HepG2 (cell line): Measurements from ENCODE around the gene TBRG4. TPM values are rescaled to one million over a fixed set of nuclear protein-coding genes. Genes with fewer than 3 reads are reported as not detected.

Experiments
- ATAC-seq: fragments of 200-7000 bp; cut with Tn5 transposase; 3 replicates; pipeline ENCODE4 v1.9.1; 2020; ENCODE audit warnings: mild to moderate bottlenecking, moderate library complexity
- BruUV-seq: library from RNA; stranded (reverse); fragments of 400-500 nt; replicated peaks from 2 replicates; lab custom pipeline; 2021; lab: Mats Ljungman, UMichigan
- CTCF ChIA-PET: fragments of 300-600 bp; formaldehyde crosslinking; extraction: SDS; loops from one replicate; lab custom pipeline; 2021; ENCODE audit warnings: low total read pairs, inconsistent platforms, low intra/inter-chr PET ratio; lab: Yijun Ruan, JAX
- POLR2A ChIA-PET: fragments of 350-600 bp; sonication (Branson Sonifier 250); formaldehyde crosslinking; loops from one replicate; lab custom pipeline; 2020; ENCODE audit warnings: antibody characterized with exemption, inconsistent platforms; lab: Yijun Ruan, JAX
- DNase-seq: peaks from one replicate; pipeline ENCODE4 v3.0.0-alpha.2; 2015; ENCODE audit warnings: low spot score
- FAIRE-seq: peaks from 3 replicates; lab custom pipeline; 2011; peaks lifted over from hg19 to GRCh38; lab: Jason Lieb, UNC
- H2AFZ ChIP-seq: one replicate; pipeline ENCODE4 v1.6.1; 2011; ENCODE audit warnings: low read length, inconsistent platforms
- H3K27ac ChIP-seq: fragments of 300-600 bp; 3 replicates; pipeline ENCODE4 v1.8.0; 2011; ENCODE audit warnings: mixed run types, mild to moderate bottlenecking, mixed read lengths, low read length, inconsistent platforms; ENCODE audit not compliant: insufficient read depth; ENCODE audit errors: extremely low read length
- H3K27me3 ChIP-seq, 2 experiments: fragments of 200-600 bp in 1 of 2; 2 replicates in 1 of 2; 3 replicates in 1 of 2; pipeline versions ENCODE4 v1.6.0 to v1.8.0; 2011; ENCODE audit warnings: low read length in 2 of 2, mild to moderate bottlenecking in 2 of 2, moderate library complexity in 2 of 2, inconsistent platforms in 1 of 2; ENCODE audit not compliant: insufficient read depth in 2 of 2, control insufficient read depth in 1 of 2
- H3K36me3 ChIP-seq, 2 experiments: fragments of 200-600 bp in 1 of 2; replicated peaks in 1 of 2; 2 replicates in 1 of 2; 3 replicates in 1 of 2; pipeline versions ENCODE4 v1.5.1 to v1.8.0; 2011; ENCODE audit warnings: low read length in 2 of 2, inconsistent platforms in 1 of 2; ENCODE audit not compliant: insufficient read depth in 2 of 2, control insufficient read depth in 1 of 2
- H3K4me1 ChIP-seq: 2 replicates; pipeline ENCODE4 v1.5.1; 2012; ENCODE audit warnings: low read length, inconsistent platforms; ENCODE audit not compliant: insufficient read depth
- H3K4me2 ChIP-seq: 2 replicates; pipeline ENCODE4 v1.6.0; 2011; ENCODE audit warnings: low read depth, low read length, inconsistent platforms
- H3K4me3 ChIP-seq, 3 experiments: fragments of 200-600 bp in 1 of 3; sonication (generic), shearing (Covaris generic) in 1 of 3; replicated peaks in 1 of 3; 2 replicates each; pipeline ENCODE4 v1.5.1; 2011 to 2016; ENCODE audit warnings: low read length in 3 of 3, inconsistent platforms in 2 of 3, low read depth in 2 of 3, mild to moderate bottlenecking in 2 of 3, control low read depth in 1 of 3, mixed read lengths in 1 of 3; ENCODE audit not compliant: insufficient read depth in 1 of 3
- H3K79me2 ChIP-seq: one replicate; pipeline ENCODE4 v1.6.1; 2011; ENCODE audit warnings: low read length, inconsistent platforms; ENCODE audit not compliant: insufficient read depth
- H3K9ac ChIP-seq: 2 replicates; pipeline ENCODE4 v1.6.0; 2011; ENCODE audit warnings: mild to moderate bottlenecking, low read depth, low read length, inconsistent platforms; ENCODE audit not compliant: insufficient read depth
- H3K9me3 ChIP-seq: 2 replicates; pipeline ENCODE4 v1.5.1; 2012; ENCODE audit warnings: mild to moderate bottlenecking, low read length
- H4K20me1 ChIP-seq: 2 replicates; pipeline ENCODE4 v1.6.0; 2011; ENCODE audit warnings: inconsistent platforms, mild to moderate bottlenecking, low read length, moderate library complexity; ENCODE audit not compliant: insufficient read depth
- CTCF ChIP-seq: sonication (generic); formaldehyde crosslinking; IDR thresholded peaks from 2 replicates; pipeline ENCODE4 v1.5.0; 2020; ENCODE audit warnings: mild to moderate bottlenecking, missing genetic modification reagents, moderate library complexity
- MAFK ChIP-seq, 2 experiments: IDR thresholded peaks in 1 of 2; conservative IDR thresholded peaks in 1 of 2; 2 replicates each; pipeline ENCODE4 v1.6.1; 2011; ENCODE audit warnings: improper control_type of control experiment in 2 of 2, low read length in 2 of 2
- MYPOP ChIP-seq: sonication (generic); formaldehyde crosslinking; IDR thresholded peaks from 2 replicates; pipeline ENCODE4 v1.8.1; 2023; ENCODE audit warnings: mild to moderate bottlenecking, moderate library complexity, missing genetic modification reagents
- NFE2 ChIP-seq: sonication (generic); formaldehyde crosslinking; IDR thresholded peaks from 2 replicates; pipeline ENCODE4 v1.4.0; 2020; ENCODE audit warnings: missing genetic modification reagents
- RNF219 ChIP-seq: sonication (generic); formaldehyde crosslinking; IDR thresholded peaks from 2 replicates; pipeline ENCODE4 v1.5.0; 2020; ENCODE audit warnings: mild to moderate bottlenecking, missing genetic modification reagents
- SIN3B ChIP-seq: fragments of 150-350 bp; IDR thresholded peaks from 2 replicates; pipeline ENCODE4 v1.6.1; 2014; ENCODE audit warnings: low read length
- STAG1 ChIP-seq: sonication (generic); formaldehyde crosslinking; IDR thresholded peaks from 2 replicates; pipeline ENCODE4 v1.4.0; 2020; ENCODE audit warnings: missing genetic modification reagents
- ZBTB33 ChIP-seq: sonication (generic); formaldehyde crosslinking; IDR thresholded peaks from 2 replicates; pipeline ENCODE4 v1.4.0; 2020; ENCODE audit warnings: missing genetic modification reagents
- WGBS: methylation state at CpG from one replicate; pipeline ENCODE4 v1.1.6; 2017; ENCODE audit warnings: low lambda C conversion rate; 5-methylcytosine and 5-hydroxymethylcytosine counted together
- in situ Hi-C: cut with HindIII; loops from 2 replicates; pipeline ENCODE4 v1.10.0; 2017; ENCODE audit warnings: low pct_unique_long_range_greater_than_20kb; ENCODE audit not compliant: extremely low pct_ligation_motif_present
- intact Hi-C: fragments of 100-400 bp; cut with micrococcal nuclease; formaldehyde crosslinking; loops from one replicate; pipeline ENCODE4 v1.10.0; 2022; ENCODE audit not compliant: unreplicated experiment
- polyA plus RNA-seq, 8 experiments: library from polyadenylated mRNA; depleted of rRNA in 3 of 8; stranded (reverse) in 7 of 8; unstranded in 1 of 8; fragments of >200 nt; fragmentation: Illumina TruSeq in 4 of 8; extraction: Trizol in 4 of 8; gene quantifications; 2 replicates each; pipeline versions ENCODE4 v1.2.1 to v1.2.3, GENCODE V29; 2011 to 2016; ENCODE audit warnings: low read depth in 4 of 8, missing spikeins in 1 of 8, mixed read lengths in 1 of 8; ENCODE audit not compliant: insufficient read depth in 1 of 8
- total RNA-seq, 5 experiments: library from RNA; depleted of rRNA; stranded (reverse); fragments of >200 nt; fragmentation: Illumina TruSeq; extraction: Trizol; gene quantifications; 2 replicates each; pipeline ENCODE4 v1.2.3, GENCODE V29; 2016; ENCODE audit warnings: low read depth in 1 of 5

The TBRG4 gene
- total and polyA plus RNA-seq, 2 of the 13 experiments (the other 11 are each of a cell fraction or from before 2014, with no cell fraction given): 87.8 to 107 TPM

GRCh38 chr7:45073031-45073785 lies 38.3 kb downstream of the TBRG4 start:
- BruUV-seq: no TSS peak
- FAIRE-seq (no peak), ATAC-seq (peak; percentile 27; the same call in 1 of the 3 replicates), DNase-seq (no peak)
- H3K9ac ChIP-seq: no peak overlapping the region
- in situ Hi-C loops (no loop called here), intact Hi-C loops (no loop called here)
- H3K4me1 ChIP-seq: no peaks in the 10 kb centered on the region
- TF ChIP-seq MAFK (conservative IDR thresholded peaks at IDR 0.05 in 1 of 2, IDR thresholded peaks at IDR 0.05 in 1 of 2; ENCODE audit: low read length in 2 of 2) (peak in 1 of 2 experiments; percentile 26; a peak in 1 of 4 replicates), NFE2 (CRISPR knock-in tag) (no peak), SIN3B (no peak), CTCF (CRISPR knock-in tag) (peak; percentile 21; the same call in 1 of the 2 replicates), ZBTB33 (CRISPR knock-in tag) (peak; percentile 82), MYPOP (CRISPR knock-in tag) (no peak), RNF219 (CRISPR knock-in tag) (no peak), STAG1 (CRISPR knock-in tag) (peak; percentile 28; the same call in 1 of the 2 replicates)
- no peak overlapping the region for H3K4me3 ChIP-seq
- H3K4me2 ChIP-seq: no peak overlapping the region
- WGBS: 92% methylated on average over 17 of the region's 17 CpGs
- POLR2A ChIA-PET: no interaction called here
- no peaks in the 10 kb centered on the region for H3K79me2 ChIP-seq
- no peak overlapping the region for H2AFZ ChIP-seq
- H3K36me3 ChIP-seq: peaks cover 8 to 26% of the 10 kb centered on the region in 2 experiments; a peak in 3 of 5 replicates
- H4K20me1 ChIP-seq: no peaks in the 10 kb centered on the region
- no peaks in the 10 kb centered on the region for H3K27me3 ChIP-seq
- no peaks in the 10 kb centered on the region for H3K9me3 ChIP-seq
- H3K27ac ChIP-seq: no peak overlapping the region
- CTCF ChIA-PET: interaction anchor here (0.7 kb wide), 1 partner anchor 61 kb away, joined by 3 read pairs; no protein-coding TSS in a partner anchor
